ENCODE measurements around the gene ARL4C.

The ARL4C gene

DNA sequence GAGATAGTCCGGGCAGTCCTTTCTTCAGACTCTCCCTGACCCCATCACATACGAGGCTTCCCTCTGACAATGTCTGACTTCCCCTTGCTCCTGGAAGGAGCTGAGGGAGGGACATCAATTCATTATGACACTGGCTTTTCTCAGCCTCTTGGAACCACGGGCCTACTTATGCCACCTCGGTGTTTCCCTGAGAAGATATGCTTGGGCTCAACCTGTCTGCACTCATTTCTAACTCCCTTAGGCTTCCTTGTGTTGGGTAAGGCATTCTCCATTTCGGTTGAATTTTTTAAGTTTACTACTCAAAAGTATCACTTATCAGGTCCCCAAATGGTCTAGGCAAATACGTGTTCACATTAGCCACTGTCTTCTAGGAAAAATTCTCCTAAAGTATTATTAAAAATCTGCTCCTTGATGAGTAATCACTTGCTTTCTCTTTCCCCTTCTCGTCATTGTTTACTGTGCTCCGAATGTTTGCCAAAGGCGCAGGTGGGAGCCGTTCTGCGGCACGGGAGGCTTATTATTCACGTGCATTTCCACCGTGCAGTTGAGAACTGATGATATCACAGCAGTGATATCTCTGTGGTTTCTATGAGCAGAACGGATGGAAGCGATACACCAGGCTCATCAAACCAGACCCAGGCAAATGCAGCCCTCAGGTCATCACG lies 33.1 kb downstream of the ARL4C start (continued):
- TF ChIP-seq, protein P1, sequence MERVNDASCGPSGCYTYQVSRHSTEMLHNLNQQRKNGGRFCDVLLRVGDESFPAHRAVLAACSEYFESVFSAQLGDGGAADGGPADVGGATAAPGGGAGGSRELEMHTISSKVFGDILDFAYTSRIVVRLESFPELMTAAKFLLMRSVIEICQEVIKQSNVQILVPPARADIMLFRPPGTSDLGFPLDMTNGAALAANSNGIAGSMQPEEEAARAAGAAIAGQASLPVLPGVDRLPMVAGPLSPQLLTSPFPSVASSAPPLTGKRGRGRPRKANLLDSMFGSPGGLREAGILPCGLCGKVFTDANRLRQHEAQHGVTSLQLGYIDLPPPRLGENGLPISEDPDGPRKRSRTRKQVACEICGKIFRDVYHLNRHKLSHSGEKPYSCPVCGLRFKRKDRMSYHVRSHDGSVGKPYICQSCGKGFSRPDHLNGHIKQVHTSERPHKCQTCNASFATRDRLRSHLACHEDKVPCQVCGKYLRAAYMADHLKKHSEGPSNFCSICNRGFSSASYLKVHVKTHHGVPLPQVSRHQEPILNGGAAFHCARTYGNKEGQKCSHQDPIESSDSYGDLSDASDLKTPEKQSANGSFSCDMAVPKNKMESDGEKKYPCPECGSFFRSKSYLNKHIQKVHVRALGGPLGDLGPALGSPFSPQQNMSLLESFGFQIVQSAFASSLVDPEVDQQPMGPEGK (tag by site-specific recombination; IDR thresholded peaks at IDR 0.05): no peak
- TF ChIP-seq ZNF423 (tag by site-specific recombination; IDR thresholded peaks at IDR 0.05) (no peak), ZBTB7A (tag by site-specific recombination; IDR thresholded peaks at IDR 0.05; ENCODE audit: low read depth) (no peak), ZNF146 (tag by site-specific recombination; IDR thresholded peaks at IDR 0.05) (no peak), OSR2 (tag by site-specific recombination; IDR thresholded peaks at IDR 0.05) (peak; percentile 60), ZFP37 (tag by site-specific recombination; IDR thresholded peaks at IDR 0.05) (0 out of 2 replicates have a peak, but pooled peaks have one; percentile 18), ZNF138 (tag by site-specific recombination; IDR thresholded peaks at IDR 0.05; ENCODE audit: borderline replicate concordance) (no peak), ZXDB (tag by site-specific recombination; IDR thresholded peaks at IDR 0.05) (0 out of 2 replicates have a peak, but pooled peaks have one; percentile 13), ZNF521 (tag by site-specific recombination; IDR thresholded peaks at IDR 0.05) (no peak)
- TF ChIP-seq, protein P2, sequence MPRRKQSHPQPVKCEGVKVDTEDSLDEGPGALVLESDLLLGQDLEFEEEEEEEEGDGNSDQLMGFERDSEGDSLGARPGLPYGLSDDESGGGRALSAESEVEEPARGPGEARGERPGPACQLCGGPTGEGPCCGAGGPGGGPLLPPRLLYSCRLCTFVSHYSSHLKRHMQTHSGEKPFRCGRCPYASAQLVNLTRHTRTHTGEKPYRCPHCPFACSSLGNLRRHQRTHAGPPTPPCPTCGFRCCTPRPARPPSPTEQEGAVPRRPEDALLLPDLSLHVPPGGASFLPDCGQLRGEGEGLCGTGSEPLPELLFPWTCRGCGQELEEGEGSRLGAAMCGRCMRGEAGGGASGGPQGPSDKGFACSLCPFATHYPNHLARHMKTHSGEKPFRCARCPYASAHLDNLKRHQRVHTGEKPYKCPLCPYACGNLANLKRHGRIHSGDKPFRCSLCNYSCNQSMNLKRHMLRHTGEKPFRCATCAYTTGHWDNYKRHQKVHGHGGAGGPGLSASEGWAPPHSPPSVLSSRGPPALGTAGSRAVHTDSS (tag by site-specific recombination; IDR thresholded peaks at IDR 0.05): no peak
- TF ChIP-seq, protein P3, sequence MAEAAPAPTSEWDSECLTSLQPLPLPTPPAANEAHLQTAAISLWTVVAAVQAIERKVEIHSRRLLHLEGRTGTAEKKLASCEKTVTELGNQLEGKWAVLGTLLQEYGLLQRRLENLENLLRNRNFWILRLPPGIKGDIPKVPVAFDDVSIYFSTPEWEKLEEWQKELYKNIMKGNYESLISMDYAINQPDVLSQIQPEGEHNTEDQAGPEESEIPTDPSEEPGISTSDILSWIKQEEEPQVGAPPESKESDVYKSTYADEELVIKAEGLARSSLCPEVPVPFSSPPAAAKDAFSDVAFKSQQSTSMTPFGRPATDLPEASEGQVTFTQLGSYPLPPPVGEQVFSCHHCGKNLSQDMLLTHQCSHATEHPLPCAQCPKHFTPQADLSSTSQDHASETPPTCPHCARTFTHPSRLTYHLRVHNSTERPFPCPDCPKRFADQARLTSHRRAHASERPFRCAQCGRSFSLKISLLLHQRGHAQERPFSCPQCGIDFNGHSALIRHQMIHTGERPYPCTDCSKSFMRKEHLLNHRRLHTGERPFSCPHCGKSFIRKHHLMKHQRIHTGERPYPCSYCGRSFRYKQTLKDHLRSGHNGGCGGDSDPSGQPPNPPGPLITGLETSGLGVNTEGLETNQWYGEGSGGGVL (tag by site-specific recombination; IDR thresholded peaks at IDR 0.05): no peak; the same call in 1 of the 2 replicates
- TF ChIP-seq, protein P4, sequence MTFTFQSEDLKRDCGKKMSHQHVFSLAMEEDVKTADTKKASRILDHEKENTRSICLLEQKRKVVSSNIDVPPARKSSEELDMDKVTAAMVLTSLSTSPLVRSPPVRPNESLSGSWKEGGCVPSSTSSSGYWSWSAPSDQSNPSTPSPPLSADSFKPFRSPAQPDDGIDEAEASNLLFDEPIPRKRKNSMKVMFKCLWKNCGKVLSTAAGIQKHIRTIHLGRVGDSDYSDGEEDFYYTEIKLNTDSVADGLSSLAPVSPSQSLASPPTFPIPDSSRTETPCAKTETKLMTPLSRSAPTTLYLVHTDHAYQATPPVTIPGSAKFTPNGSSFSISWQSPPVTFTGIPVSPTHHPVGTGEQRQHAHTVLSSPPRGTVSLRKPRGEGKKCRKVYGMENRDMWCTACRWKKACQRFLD (tag by site-specific recombination; IDR thresholded peaks at IDR 0.05): no peak
- TF ChIP-seq, protein P5, sequence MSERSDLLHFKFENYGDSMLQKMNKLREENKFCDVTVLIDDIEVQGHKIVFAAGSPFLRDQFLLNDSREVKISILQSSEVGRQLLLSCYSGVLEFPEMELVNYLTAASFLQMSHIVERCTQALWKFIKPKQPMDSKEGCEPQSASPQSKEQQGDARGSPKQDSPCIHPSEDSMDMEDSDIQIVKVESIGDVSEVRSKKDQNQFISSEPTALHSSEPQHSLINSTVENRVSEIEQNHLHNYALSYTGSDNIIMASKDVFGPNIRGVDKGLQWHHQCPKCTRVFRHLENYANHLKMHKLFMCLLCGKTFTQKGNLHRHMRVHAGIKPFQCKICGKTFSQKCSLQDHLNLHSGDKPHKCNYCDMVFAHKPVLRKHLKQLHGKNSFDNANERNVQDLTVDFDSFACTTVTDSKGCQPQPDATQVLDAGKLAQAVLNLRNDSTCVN (tag by site-specific recombination; optimal IDR thresholded peaks at IDR 0.05): no peak
- TF ChIP-seq, protein P6, sequence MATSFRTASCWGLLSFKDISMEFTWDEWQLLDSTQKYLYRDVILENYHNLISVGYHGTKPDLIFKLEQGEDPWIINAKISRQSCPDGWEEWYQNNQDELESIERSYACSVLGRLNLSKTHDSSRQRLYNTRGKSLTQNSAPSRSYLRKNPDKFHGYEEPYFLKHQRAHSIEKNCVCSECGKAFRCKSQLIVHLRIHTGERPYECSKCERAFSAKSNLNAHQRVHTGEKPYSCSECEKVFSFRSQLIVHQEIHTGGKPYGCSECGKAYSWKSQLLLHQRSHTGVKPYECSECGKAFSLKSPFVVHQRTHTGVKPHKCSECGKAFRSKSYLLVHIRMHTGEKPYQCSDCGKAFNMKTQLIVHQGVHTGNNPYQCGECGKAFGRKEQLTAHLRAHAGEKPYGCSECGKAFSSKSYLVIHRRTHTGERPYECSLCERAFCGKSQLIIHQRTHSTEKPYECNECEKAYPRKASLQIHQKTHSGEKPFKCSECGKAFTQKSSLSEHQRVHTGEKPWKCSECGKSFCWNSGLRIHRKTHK (tag by site-specific recombination; IDR thresholded peaks at IDR 0.05): no peak
- TF ChIP-seq, protein P7, sequence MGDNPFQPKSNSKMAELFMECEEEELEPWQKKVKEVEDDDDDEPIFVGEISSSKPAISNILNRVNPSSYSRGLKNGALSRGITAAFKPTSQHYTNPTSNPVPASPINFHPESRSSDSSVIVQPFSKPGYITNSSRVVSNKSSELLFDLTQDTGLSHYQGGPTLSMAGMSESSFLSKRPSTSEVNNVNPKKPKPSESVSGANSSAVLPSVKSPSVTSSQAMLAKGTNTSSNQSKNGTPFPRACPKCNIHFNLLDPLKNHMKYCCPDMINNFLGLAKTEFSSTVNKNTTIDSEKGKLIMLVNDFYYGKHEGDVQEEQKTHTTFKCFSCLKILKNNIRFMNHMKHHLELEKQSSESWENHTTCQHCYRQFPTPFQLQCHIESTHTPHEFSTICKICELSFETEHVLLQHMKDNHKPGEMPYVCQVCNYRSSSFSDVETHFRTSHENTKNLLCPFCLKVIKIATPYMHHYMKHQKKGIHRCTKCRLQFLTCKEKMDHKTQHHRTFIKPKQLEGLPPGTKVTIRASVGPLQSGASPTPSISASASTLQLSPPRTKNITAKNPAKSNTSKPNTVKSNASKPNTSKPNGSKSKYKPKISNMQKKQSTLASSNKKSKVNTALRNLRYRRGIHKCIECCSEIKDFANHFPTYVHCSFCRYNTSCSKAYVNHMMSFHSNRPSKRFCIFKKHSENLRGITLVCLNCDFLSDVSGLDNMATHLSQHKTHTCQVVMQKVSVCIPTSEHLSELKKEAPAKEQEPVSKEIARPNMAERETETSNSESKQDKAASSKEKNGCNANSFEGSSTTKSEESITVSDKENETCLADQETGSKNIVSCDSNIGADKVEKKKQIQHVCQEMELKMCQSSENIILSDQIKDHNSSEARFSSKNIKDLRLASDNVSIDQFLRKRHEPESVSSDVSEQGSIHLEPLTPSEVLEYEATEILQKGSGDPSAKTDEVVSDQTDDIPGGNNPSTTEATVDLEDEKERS (tag by site-specific recombination; IDR thresholded peaks at IDR 0.05): no peak
